Measurements from ENCODE around the gene EVI5L. TPM values are rescaled to one million over a fixed set of nuclear protein-coding genes. Genes with fewer than 3 reads are reported as not detected.

The EVI5L gene
- total and polyA plus RNA-seq, 2 donors (not counting 1 experiment from before 2014, with no cell fraction given) = 10.4 to 16.5 TPM

- no peak overlapping the region for H3K4me2 ChIP-seq (ENCODE audit: extremely low read depth, insufficient read depth, low read length)
- no peak overlapping the region for H2AFZ ChIP-seq (ENCODE audit: low read length)
- H3K79me2 ChIP-seq (ENCODE audit: control insufficient read depth, insufficient read depth, low read length) = no peaks in the 10 kb centered on the region
- H3K4me3 ChIP-seq (replicated peaks in 1 of 4; ENCODE audit: control extremely low read depth in 1 of 4, insufficient read depth in 1 of 4, low read depth in 3 of 4, low read length in 4 of 4) = no peak overlapping the region
- H3K36me3 ChIP-seq (ENCODE audit: control insufficient read depth, insufficient read depth, low read length) = no peaks in the 10 kb centered on the region
- H4K20me1 ChIP-seq (ENCODE audit: control insufficient read depth, extremely low read depth, insufficient read depth, low read length) = no peaks in the 10 kb centered on the region
- no peak overlapping the region for H3K27ac ChIP-seq (ENCODE audit: insufficient read depth, low read length)
- TF ChIP-seq CTCF (conservative IDR thresholded peaks at IDR 0.05 in 1 of 2, IDR thresholded peaks at IDR 0.05 in 1 of 2; ENCODE audit: low read depth in 1 of 2, low read length in 2 of 2) (no peak), EZH2 (IDR thresholded peaks at IDR 0.05; ENCODE audit: low read length, missing control alignments) (no peak)
- no peaks in the 10 kb centered on the region for H3K4me1 ChIP-seq (ENCODE audit: control insufficient read depth, extremely low read depth, insufficient read depth, low read length)
- H3K9ac ChIP-seq (ENCODE audit: insufficient read depth, low read length) = no peak overlapping the region
- H3K27me3 ChIP-seq (ENCODE audit: control insufficient read depth, insufficient read depth, low read length) = no peaks in the 10 kb centered on the region
- H3K9me3 ChIP-seq (ENCODE audit: control insufficient read depth, insufficient read depth, low read depth, low read length) = no peaks in the 10 kb centered on the region
- DNase-seq (ENCODE audit: low read depth in 2 of 2) = no peak
Measured at GRCh38 chr19:7801020-7801570, 28.9 kb upstream of the EVI5L start.

- no peaks in the 10 kb centered on the region for H3K4me1 ChIP-seq (ENCODE audit: control insufficient read depth, extremely low read depth, insufficient read depth, low read length)
- H3K4me3 ChIP-seq (replicated peaks in 1 of 4; ENCODE audit: control extremely low read depth in 1 of 4, insufficient read depth in 1 of 4, low read depth in 3 of 4, low read length in 4 of 4) = no peak overlapping the region
- H3K27ac ChIP-seq (ENCODE audit: insufficient read depth, low read length) = no peak overlapping the region
- DNase-seq (ENCODE audit: low read depth in 2 of 2) = no peak
- H3K9me3 ChIP-seq (ENCODE audit: control insufficient read depth, insufficient read depth, low read depth, low read length) = no peaks in the 10 kb centered on the region
- H2AFZ ChIP-seq (ENCODE audit: low read length) = no peak overlapping the region
- no peaks in the 10 kb centered on the region for H3K27me3 ChIP-seq (ENCODE audit: control insufficient read depth, insufficient read depth, low read length)
- no peak for TF ChIP-seq EZH2 (IDR thresholded peaks at IDR 0.05; ENCODE audit: low read length, missing control alignments)
- TF ChIP-seq CTCF (conservative IDR thresholded peaks at IDR 0.05 in 1 of 2, IDR thresholded peaks at IDR 0.05 in 1 of 2; ENCODE audit: low read depth in 1 of 2, low read length in 2 of 2) = no peak
- no peak overlapping the region for H3K4me2 ChIP-seq (ENCODE audit: extremely low read depth, insufficient read depth, low read length)
- no peaks in the 10 kb centered on the region for H4K20me1 ChIP-seq (ENCODE audit: control insufficient read depth, extremely low read depth, insufficient read depth, low read length)
- no peaks in the 10 kb centered on the region for H3K36me3 ChIP-seq (ENCODE audit: control insufficient read depth, insufficient read depth, low read length)
- no peak overlapping the region for H3K9ac ChIP-seq (ENCODE audit: insufficient read depth, low read length)
- H3K79me2 ChIP-seq (ENCODE audit: control insufficient read depth, insufficient read depth, low read length) = no peaks in the 10 kb centered on the region
Measured at GRCh38 chr19:7806234-7806633, 23.8 kb upstream of the EVI5L start.

- Histone ChIP-seq H2AFZ (ENCODE audit: low read length) (no peak overlapping the region), H3K4me2 (ENCODE audit: extremely low read depth, insufficient read depth, low read length) (no peak overlapping the region), H3K27me3 (ENCODE audit: control insufficient read depth, insufficient read depth, low read length) (no peaks in the 10 kb centered on the region), H3K9me3 (ENCODE audit: control insufficient read depth, insufficient read depth, low read depth, low read length) (no peaks in the 10 kb centered on the region), H3K27ac (ENCODE audit: insufficient read depth, low read length) (no peak overlapping the region), H3K9ac (ENCODE audit: insufficient read depth, low read length) (no peak overlapping the region), H3K4me3 (replicated peaks in 1 of 4; ENCODE audit: control extremely low read depth in 1 of 4, insufficient read depth in 1 of 4, low read depth in 3 of 4, low read length in 4 of 4) (no peak overlapping the region), H4K20me1 (ENCODE audit: control insufficient read depth, extremely low read depth, insufficient read depth, low read length) (no peaks in the 10 kb centered on the region), H3K36me3 (ENCODE audit: control insufficient read depth, insufficient read depth, low read length) (no peaks in the 10 kb centered on the region), H3K4me1 (ENCODE audit: control insufficient read depth, extremely low read depth, insufficient read depth, low read length) (no peaks in the 10 kb centered on the region), H3K79me2 (ENCODE audit: control insufficient read depth, insufficient read depth, low read length) (no peaks in the 10 kb centered on the region)
- TF ChIP-seq EZH2 (IDR thresholded peaks at IDR 0.05; ENCODE audit: low read length, missing control alignments) = no peak
- no peak for TF ChIP-seq CTCF (conservative IDR thresholded peaks at IDR 0.05 in 1 of 2, IDR thresholded peaks at IDR 0.05 in 1 of 2; ENCODE audit: low read depth in 1 of 2, low read length in 2 of 2)
- DNase-seq (ENCODE audit: low read depth in 2 of 2) = no peak
Measured at GRCh38 chr19:7806876-7807275, 23.1 kb upstream of the EVI5L start.
